ENCODE measurements around the gene ST14.
A peak's percentile ranks its signal among the peaks of the same experiment; 100 is the strongest.
"Not testable (repeated sequence)": the region's sequence is repeated elsewhere in the genome, so short reads cannot be mapped to it uniquely, and the experiment has no call there.

ST14 gene

GRCh38 chr11:130211144-130211543, 51.6 kb downstream of the ST14 start:
- no peak for DNase-seq

- no peak for DNase-seq
These were observed 52.3 kb downstream of the ST14 start for GRCh38 chr11:130211781-130212401.

GRCh38 chr11:130212431-130212961, 52.9 kb downstream of the ST14 start:
- DNase-seq, result no peak

- DNase-seq, result peak; percentile 3
These were observed 53.8 kb downstream of the ST14 start for GRCh38 chr11:130213143-130213978.

- no peak for DNase-seq
These were observed 54.3 kb downstream of the ST14 start for GRCh38 chr11:130213979-130214281.

DNA sequence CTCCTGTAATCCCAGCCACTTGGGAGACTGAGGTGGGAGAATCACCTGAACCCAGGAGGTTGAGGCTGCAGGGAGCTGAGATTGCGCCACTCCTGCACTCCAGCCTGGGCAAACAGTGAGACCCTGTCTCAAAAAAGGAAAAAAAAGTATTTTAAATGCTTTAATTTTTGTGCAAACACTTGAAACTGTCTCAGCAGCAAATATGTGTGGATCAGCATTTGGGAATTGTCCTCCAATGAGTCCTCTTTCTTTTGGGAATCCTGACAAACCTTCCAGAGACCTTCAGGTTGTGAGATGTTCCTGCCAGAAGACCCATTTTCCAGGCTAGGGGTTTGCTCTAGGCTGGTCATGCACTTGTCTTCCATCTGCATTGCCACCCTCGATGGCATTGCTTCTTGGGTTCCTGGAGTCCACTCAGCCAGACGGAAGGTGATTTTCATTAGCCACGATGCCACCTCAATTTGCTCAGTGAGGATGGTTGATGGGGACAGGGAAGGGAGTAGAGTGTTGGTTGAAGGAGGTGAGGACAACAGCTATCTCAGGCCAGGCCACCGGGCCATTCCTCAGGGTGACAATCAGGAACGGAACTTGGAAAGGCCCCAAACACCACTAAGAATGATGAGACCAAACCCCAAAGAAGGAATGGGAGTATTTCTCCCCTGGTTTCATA, 55.4 kb downstream of the ST14 start:
- no peak for DNase-seq

GRCh38 chr11:130215531-130216220, 56.1 kb downstream of the ST14 start:
- no peak for DNase-seq

DNA sequence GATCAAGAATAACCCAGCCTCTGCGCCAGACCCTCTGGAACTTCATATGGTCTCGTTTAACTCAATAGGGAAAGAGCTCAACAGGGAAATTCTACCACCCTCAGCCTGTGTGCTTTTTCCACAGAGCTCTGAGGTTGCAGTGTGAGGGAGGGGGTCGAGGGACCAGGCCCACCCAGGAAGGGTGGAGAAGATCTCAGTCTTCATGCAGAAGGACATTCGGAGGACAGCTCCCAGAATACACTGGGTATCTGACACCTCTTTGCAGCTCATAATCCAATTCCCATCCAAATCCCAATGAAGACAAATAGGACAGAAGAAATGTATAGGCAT, 56.6 kb downstream of the ST14 start:
- no peak for DNase-seq

DNA sequence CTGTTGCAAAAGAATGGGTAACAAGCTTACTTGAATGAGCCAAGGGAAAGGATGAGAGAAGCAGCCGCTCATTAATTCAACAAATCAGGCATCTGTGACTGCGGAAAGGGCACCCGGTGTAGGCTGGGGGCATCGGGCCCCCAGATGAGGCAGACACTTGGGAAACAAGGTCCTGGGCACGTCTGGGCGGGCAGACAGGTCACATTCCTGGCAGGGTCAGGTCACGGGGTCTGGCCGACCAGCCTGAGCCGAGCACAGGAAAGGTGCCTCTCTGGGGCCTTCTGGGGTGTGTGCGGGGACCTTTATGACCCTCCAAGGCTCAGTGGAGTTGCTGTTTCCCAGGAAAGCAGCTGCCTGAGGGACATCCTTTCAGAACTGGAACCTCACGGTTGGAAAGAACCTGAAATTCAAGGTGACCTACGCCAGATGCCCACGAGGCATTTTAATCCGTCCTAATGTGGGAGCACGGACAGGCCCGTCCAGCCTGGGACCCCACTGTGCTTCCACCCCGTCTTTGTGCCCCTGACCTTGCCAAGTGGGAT, 57.1 kb downstream of the ST14 start:
- no peak for DNase-seq

GRCh38 chr11:130217133-130218031, 57.8 kb downstream of the ST14 start:
- no peak for DNase-seq

- no peak for DNase-seq
These were observed 59.0 kb downstream of the ST14 start for GRCh38 chr11:130218501-130219070.

GRCh38 chr11:130219148-130219547, 59.6 kb downstream of the ST14 start:
- DNase-seq, result no peak

GRCh38 chr11:130220311-130221035, 60.9 kb downstream of the ST14 start:
- DNase-seq, result no peak

DNA sequence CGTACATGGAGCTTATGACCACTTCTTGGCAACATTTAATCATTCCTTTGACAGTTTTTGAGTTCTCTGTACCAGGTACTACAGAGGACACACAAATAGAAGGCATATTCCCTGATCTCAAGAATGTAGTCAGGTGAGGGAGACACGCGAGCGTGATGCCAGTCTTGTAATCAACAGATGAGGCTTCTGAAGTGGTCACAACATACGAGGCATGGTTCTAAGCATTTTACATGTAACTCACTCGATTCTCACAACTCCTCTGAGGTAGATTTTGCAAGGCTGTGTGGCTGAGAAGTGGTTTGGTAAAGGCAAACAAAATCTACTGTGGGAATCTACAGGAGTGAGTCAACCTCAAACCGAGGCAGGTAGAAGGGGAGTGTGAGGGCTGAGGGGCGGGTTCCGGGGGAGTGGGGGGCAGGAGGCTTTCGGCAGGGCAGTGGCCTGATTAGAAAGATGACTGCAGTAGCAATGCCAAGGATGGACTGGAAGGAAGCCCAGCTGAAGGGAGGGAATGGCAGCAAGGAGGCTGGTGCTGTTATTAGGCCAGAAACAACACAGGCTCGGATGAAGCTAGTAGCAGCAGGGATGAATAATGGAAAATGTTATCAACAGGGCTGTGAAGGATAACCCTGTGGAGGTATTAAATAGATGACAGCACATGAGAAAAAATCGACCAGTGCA, 63.8 kb downstream of the ST14 start:
- DNase-seq, result no peak

DNA sequence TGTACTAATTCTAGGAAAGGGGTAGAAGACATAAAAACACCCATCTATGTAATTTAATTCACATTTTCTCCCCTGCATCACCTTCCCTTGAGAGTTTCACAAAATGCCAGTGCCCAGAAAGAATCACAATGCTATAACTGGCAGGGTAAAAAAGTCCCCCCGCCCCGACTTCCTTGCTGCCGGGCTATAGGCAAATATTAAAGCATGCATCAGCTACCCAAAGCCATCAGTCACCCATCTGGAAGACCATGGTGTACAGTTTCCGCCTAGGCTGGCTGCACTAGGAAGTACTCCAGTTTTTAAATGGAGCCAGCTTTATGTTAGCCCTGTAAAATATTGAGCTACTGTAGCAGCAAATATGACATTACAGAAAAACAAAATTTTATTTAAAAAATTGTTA, 67.8 kb downstream of the ST14 start:
- DNase-seq, result no peak

GRCh38 chr11:130233486-130233885, 73.9 kb downstream of the ST14 start:
- not testable (repeated sequence) for DNase-seq

GRCh38 chr11:130233888-130234287, 74.3 kb downstream of the ST14 start:
- not testable (repeated sequence) for DNase-seq

- no peak for DNase-seq
These were observed 74.7 kb downstream of the ST14 start for GRCh38 chr11:130234315-130234714.

DNA sequence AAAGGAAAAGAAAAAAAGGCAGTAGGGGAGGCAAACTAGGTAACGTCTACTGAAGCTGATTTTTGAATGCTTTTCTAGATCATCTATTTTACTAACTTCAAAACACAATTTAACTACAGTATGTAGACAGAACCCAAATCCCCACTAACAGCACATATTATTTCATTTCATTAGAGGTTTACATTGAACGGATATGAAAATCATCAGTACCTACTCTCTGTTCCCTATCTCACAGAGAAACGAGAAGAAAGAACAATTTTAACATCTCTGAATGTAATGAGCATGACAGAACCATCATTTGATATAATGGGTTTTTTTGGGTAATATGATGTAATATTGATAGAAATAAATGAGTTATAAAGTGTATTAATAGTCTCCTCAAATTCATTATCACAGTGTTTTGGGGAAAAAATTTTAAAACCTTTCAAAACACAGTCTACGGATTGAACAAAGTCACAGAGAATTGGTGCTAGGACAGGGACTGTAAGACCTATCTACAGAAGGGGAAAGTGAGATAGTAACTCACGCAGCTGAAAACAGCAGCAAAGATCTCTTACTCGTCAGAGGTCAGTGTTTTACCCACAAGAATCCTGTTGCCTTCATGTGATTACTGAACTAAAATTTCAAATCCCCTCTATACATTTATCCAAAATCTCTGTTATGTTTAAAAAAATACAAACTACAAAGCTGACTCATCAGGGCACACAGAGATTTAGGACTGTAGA, 77.9 kb downstream of the ST14 start:
- no peak for DNase-seq

GRCh38 chr11:130241713-130242112, 82.1 kb downstream of the ST14 start:
- no peak for DNase-seq

Measured in amniotic stem cell (primary cell).